Occipital lobe (tissue), 2 donors: ENCODE data around the gene MYL11. TPM values are rescaled to one million over a fixed set of nuclear protein-coding genes. Genes with fewer than 3 reads are reported as not detected.
A peak's percentile ranks its signal among the peaks of the same experiment; 100 is the strongest.

Experiments used
- DNase-seq: peaks from one replicate; lab custom pipeline; 2025; lab: John Stamatoyannopoulos, UW
- total RNA-seq: library from RNA; depleted of rRNA; stranded (reverse); fragments of >200 nt; gene quantifications from one replicate; pipeline ENCODE4 v1.2.3, GENCODE V29; 2014

The MYL11 gene
- total RNA-seq, 1 donor from 2014 or later, result 6.1 TPM

- DNase-seq, result peak; percentile 100
These were observed 4.0 kb upstream of the MYL11 start, which contains the start of gene TBC1D10B for GRCh38 chr16:30370456-30371247. TSS of gene TBC1D10B (minus strand) at chr16:30370494. CDS start at chr16:30370183, 311 bp downstream.

- DNase-seq, result no peak
These were observed 3.3 kb upstream of the MYL11 start for GRCh38 chr16:30371248-30371816.

- no peak for DNase-seq
These were observed 2.4 kb upstream of the MYL11 start for GRCh38 chr16:30372038-30372712.

- no peak for DNase-seq
These were observed 1.9 kb upstream of the MYL11 start for GRCh38 chr16:30372725-30373124.

GRCh38 chr16:30375864-30376263, 1.3 kb downstream of the MYL11 start:
- no peak for DNase-seq

GRCh38 chr16:30376461-30376902, 1.9 kb downstream of the MYL11 start:
- DNase-seq, result no peak

GRCh38 chr16:30377050-30377811, 2.6 kb downstream of the MYL11 start:
- DNase-seq, result no peak

GRCh38 chr16:30377812-30378235, 3.2 kb downstream of the MYL11 start:
- peak; percentile 87 for DNase-seq

- peak; percentile 100 for DNase-seq
These were observed 3.9 kb downstream of the MYL11 start for GRCh38 chr16:30378236-30379157.

- no peak for DNase-seq
These were observed 4.7 kb downstream of the MYL11 start for GRCh38 chr16:30379158-30379783.

- DNase-seq, result no peak
These were observed 5.6 kb downstream of the MYL11 start for GRCh38 chr16:30380072-30380802.

- DNase-seq, result no peak
These were observed 6.2 kb downstream of the MYL11 start for GRCh38 chr16:30380803-30381208.

GRCh38 chr16:30381291-30382041, 6.9 kb downstream of the MYL11 start:
- DNase-seq, result no peak

- DNase-seq, result no peak
These were observed 7.7 kb downstream of the MYL11 start, which contains the start of gene SEPTIN1 for GRCh38 chr16:30382111-30382881. TSS of gene SEPTIN1 (minus strand) at chr16:30382561. CDS start at chr16:30382542, 19 bp downstream.

GRCh38 chr16:30383521-30383920, 8.9 kb downstream of the MYL11 start:
- no peak for DNase-seq

GRCh38 chr16:30394592-30395154, 20.1 kb downstream of the MYL11 start:
- DNase-seq, result no peak
